ENCODE measurements around the gene GFRAL.

- TF ChIP-seq CTCF (IDR thresholded peaks at IDR 0.05) (no peak), POLR2A (IDR thresholded peaks at IDR 0.05) (no peak)
These were observed 106.3 kb downstream of the GFRAL start for GRCh38 chr6:55433446-55434130.

All from testis (tissue), 2 donors.